Central memory CD4-positive, alpha-beta T cell (primary cell): Measurements from ENCODE around the gene RDH14.

Experiments
- DNase-seq: peaks from one replicate; pipeline ENCODE4 v3.0.0; 2022

The RDH14 gene

GRCh38 chr2:18560797-18561085 is 288 bp upstream of the RDH14 start:
- no peak for DNase-seq

- DNase-seq, result no peak
Measured at GRCh38 chr2:18559531-18560030, 872 bp downstream of the RDH14 start.

- no peak for DNase-seq
Measured at GRCh38 chr2:18558458-18558857, 2.0 kb downstream of the RDH14 start.

GRCh38 chr2:18557121-18557520 is 3.3 kb downstream of the RDH14 start:
- DNase-seq, result no peak

- no peak for DNase-seq
Measured at GRCh38 chr2:18552351-18553077, 7.9 kb downstream of the RDH14 start.

- no peak for DNase-seq
Measured at GRCh38 chr2:18551623-18552022, 8.8 kb downstream of the RDH14 start.

- no peak for DNase-seq
Measured at GRCh38 chr2:18551169-18551568, 9.3 kb downstream of the RDH14 start.

- no peak for DNase-seq
Measured at GRCh38 chr2:18550433-18550832, 10.0 kb downstream of the RDH14 start.

GRCh38 chr2:18549083-18549482 is 11.4 kb downstream of the RDH14 start:
- DNase-seq, result no peak

GRCh38 chr2:18548621-18549020 is 11.8 kb downstream of the RDH14 start:
- DNase-seq, result no peak

GRCh38 chr2:18546567-18546966 is 13.9 kb downstream of the RDH14 start:
- DNase-seq, result peak; percentile 5

- no peak for DNase-seq
Measured at GRCh38 chr2:18545384-18545783, 15.1 kb downstream of the RDH14 start.

GRCh38 chr2:18544171-18544570 is 16.3 kb downstream of the RDH14 start:
- DNase-seq, result no peak

GRCh38 chr2:18540872-18541271 is 19.6 kb downstream of the RDH14 start:
- DNase-seq, result no peak

- DNase-seq, result no peak
Measured at GRCh38 chr2:18536697-18537096, 23.8 kb downstream of the RDH14 start.

- DNase-seq, result no peak
Measured at GRCh38 chr2:18536100-18536499, 24.4 kb downstream of the RDH14 start.

- no peak for DNase-seq
Measured at GRCh38 chr2:18531194-18531593, 29.3 kb downstream of the RDH14 start.

- no peak for DNase-seq
Measured at GRCh38 chr2:18527822-18528221, 32.6 kb downstream of the RDH14 start.

GRCh38 chr2:18527326-18527725 is 33.1 kb downstream of the RDH14 start:
- DNase-seq, result no peak

- no peak for DNase-seq
Measured at GRCh38 chr2:18526429-18526828, 34.0 kb downstream of the RDH14 start.

GRCh38 chr2:18525852-18526251 is 34.6 kb downstream of the RDH14 start:
- DNase-seq, result no peak

- no peak for DNase-seq
Measured at GRCh38 chr2:18525236-18525635, 35.2 kb downstream of the RDH14 start.

GRCh38 chr2:18522484-18523146 is 37.8 kb downstream of the RDH14 start:
- DNase-seq, result no peak
